Endothelial cell of hepatic sinusoid (primary cell): ENCODE results near the gene HOXA2.

Experiments used
- in situ Hi-C: cut with HindIII; loops from 2 replicates; pipeline ENCODE4 v1.10.0; 2017; ENCODE audit warnings: low sequenced_read_pairs

HOXA2 gene

DNA sequence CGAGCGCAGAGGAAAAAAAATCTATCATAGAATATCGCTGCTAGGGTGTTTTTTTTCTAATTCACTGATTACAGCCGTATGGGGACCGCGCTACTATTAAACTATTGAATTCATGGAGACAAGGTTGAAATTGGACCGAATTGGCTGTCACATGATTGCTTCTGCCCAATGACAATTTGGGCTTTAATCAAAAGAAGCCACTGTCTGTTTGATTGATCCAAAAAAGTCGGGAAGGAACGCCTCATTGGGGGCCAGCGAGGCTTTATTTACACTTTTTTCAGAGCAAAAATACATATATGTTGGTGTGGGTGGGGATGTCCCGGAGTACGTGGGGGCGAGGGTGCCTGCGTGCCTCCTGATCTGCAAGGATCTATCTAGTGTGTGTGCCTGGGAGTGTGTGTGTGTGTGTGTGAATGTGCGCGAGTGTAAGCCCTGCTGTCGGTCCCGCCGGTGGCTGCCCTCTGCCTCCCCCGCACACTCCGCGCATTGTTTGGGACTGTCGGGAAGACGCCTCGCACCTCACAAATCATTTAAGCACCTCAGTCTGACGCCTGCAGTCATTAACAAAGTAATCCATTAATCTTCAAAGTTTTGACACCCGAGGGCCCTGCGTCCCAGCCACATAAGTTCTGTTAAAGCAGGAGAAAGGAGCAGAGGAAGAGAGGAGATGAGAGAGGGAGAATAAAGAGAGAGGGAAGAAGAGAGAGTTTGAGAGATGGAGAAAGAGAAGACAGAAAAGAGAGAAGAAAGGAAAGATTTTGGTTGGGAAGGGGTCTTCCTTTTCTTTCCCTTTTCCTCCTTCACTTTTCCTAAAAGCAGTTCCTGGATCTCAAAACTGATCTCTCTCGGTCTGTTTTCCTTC is at the start of gene HOXA2:
Gene HOXA2 (minus strand): TSS at position 103 of the 862 bp plus-strand sequence. CDS start 183 bp downstream, outside the sequence.
- in situ Hi-C loops, result no loop called here

DNA sequence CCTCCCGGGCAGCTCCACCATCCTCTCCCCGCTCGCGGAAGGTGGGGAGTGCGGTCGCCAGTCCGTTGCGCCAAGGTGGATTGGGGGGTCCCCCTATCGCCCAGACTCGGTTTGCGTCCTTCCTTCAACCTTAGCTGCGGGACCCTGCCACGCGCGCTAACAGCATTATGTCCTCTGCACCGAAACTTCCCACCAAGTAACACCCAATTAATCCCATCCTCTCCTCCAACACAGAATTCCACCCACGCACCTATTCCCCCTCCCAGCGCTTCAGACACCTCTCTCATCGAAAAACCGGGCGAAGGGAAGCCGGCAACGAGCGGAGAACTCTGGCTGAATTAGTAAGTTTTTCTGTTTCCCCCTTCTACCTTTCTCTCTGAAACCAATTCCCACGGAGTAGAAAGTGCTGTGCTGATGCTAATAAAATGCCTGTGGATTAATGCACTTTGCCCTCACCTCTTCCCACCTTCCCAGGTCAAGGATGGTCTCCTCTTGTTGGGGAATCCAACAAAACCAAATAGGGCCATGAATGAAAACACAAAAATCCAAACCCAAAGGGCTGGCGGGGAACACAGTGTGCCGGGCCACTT is 49.0 kb upstream of the HOXA2 start:
- in situ Hi-C loops, result loop anchor here (25.0 kb wide), 1 partner anchor 1264 kb away; no protein-coding TSS in a partner anchor

DNA sequence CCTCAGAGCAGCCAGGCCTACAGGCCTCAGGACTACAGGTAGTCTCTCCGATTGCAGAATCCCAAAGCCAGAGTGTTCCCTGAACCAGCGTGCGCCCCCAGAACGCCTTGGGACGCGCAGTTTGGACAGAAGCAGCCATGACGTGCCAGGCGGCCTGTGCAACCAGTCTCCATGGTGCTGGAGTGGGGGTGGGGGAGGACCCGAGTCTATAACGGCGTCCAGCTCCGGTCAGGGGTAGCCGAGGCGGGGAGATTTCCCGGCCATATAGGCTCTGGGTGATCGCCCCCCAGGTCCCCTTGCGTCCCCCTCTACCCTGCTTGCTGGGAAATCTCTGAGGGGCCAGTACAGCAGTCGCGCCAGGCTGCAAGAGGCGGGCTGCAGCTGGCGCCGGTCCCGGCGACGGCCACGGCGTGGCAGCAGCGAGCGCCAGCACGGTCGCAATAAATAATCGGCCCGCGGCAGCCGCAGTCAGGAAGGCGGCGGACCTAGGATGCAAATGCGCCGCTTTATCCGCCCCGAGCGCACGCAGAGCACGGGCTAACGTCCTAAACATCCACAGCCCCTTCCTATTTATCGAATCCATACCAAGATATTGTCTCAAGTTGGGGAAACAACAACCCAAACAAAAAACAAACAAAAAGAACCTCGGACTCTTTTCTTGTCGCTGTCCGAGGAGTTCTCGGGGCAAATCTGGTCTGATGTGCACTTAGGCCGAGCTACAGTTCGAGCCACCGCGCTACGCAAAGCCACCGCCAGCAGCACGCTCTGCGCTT is 48.3 kb upstream of the HOXA2 start:
- in situ Hi-C loops, result loop anchor here (25.0 kb wide), 1 partner anchor 1263 kb away; no protein-coding TSS in a partner anchor

DNA sequence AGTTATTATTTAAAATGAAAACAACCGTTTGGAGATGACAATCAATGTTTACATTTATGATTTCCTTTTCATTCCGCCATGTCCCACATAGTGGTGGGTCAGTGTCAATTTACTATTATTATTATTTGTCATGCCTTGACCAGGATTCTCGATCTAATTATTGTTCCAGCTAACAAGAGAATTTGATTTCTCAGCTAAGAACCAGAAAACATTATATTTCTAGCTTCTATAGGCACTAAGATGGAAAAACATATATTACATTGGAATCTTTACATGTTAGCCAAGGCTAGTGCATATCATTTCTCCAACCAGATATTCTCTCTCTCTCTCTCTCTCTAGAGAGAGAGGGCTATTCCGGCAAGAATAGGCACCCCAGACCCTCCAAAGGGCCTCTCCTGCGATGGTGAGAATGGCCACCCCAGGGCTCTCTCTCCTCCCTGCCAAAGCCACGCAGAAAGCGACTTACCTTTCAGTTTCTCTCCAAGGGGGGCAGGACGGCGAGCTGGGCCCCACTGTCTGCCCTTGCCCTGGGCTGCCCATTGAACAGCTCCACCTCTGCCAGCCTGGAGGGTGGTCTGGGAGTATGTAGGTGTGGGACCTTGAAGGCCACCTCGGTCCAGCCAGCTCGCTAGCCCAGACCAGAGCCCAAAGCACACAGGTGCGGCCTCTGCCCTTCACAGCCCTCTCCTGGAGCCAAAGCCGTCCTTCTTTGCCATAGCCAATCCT is 47.5 kb upstream of the HOXA2 start:
- in situ Hi-C loops, result loop anchor here (25.0 kb wide), 1 partner anchor 1263 kb away; no protein-coding TSS in a partner anchor

DNA sequence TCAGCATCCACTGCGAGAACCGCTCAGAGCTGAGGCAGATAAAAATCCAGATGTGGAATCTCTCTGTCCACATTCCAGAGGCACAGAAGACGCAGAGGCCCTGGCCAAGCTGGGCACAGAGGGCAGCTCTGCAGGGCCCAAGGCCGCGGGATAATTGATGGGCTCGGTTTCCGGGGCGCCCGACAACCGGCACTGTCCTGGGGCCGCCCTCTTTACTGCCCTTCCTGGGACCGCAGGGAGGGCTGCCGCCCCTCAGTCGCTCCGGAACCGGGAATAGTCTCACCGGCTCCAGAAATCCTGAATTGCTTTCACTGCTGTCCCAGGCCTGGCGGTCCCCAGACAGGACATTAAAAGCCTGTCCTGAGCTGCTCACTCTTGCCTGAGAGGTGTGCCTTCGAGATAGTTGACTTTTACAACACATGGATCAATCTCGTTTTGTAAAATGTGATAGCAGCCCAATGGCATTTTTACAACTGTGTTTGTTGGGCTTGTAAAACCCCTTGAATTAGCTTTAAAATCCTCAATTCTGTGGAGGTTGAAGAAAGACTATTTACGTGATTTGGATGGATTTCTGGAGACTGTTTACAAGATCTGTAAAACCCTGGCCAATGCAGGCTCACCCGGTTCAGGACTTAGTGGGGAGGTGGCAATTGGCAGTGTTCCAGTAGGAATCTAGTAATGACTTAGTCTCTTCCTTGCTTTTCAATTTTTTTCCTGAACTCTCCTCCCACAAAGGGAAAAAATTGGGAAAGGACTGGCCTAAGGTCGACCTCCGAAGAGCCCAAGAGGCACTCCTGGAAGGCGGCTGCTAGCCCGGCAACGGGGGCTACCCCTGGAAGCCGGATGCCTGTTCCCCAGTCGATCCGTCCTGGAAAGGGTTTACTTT is 46.5 kb upstream of the HOXA2 start:
- in situ Hi-C loops, result no loop called here

DNA sequence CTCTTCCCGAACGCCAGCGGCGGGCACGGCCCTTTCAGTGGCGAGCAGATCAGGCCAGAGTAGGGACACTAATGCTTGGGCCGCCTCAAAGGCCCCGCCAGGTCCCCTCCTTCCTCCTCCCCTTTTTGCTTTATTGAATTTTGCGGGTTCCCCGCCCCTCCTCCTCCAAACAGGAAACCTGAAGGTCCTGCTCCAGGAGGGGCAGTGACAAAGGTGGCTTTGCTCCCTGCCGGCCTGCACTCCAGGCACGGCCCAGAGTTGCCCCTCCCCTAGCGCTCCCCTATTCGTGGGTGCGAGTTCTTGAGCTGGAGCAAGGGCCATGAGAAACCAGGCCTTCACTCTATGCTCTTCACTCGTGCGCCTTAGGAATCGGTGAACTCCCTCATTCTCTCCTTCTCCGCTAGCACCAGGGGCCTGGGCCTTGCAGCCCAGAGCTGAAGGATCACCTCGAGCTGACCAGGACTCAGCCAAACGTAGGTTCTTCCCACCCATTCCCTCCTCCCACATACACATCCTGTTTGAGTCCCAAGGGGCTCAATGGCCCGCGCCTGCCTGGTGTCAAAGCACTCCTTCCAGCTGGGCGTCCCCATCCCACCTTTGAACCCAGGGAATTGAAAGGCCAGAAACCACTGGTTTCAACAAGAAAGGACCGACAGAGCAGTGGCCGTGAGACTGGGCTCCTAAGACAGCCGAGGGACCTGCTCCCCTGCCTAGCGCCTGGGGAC is 45.7 kb upstream of the HOXA2 start:
- in situ Hi-C loops, result no loop called here

DNA sequence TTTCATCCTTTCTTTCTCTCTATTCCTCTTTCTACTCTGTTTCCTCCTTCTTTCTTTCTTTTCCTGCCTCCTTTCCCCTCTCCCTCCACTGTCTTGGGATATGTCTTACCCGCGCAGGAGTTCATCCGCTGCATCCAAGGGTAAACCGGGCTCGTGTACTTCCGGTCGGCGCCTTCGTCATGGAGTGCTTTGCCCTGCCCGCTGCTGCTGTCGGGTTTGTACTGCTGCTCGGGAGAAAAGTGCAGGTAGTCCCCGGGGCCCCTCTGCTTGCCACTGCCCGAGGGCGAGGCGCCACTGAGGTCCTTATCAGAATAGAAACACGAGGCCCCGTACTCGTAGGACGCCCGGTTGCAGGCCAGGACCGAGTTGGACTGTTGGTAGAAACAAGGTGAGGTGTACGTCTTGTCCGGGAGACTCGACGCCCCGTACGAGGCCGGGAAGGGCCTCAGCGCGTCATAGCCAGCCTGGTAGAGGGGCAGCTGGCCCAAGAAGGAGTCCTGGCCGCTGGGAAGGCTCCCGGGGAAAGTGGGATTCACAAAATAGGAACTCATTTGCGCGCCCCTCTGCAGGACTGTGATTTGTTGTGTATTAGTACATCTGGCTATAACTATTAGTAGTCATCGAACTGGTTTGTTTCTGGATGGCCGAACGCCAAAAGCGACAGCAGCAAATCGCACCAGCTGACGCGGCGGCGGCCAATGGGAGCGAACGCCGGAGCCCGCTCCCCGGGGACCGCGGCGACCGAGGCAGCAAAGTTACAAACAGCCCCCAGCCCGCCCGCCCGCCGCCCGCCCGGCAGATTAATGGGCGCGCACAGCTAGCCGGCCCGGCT is 44.9 kb upstream of the HOXA2 start, which contains the start of gene HOXA6:
Gene HOXA6 (minus strand): TSS at position 576 of the 832 bp plus-strand sequence. CDS start 25 bp downstream, at position 551.
- in situ Hi-C loops, result no loop called here

DNA sequence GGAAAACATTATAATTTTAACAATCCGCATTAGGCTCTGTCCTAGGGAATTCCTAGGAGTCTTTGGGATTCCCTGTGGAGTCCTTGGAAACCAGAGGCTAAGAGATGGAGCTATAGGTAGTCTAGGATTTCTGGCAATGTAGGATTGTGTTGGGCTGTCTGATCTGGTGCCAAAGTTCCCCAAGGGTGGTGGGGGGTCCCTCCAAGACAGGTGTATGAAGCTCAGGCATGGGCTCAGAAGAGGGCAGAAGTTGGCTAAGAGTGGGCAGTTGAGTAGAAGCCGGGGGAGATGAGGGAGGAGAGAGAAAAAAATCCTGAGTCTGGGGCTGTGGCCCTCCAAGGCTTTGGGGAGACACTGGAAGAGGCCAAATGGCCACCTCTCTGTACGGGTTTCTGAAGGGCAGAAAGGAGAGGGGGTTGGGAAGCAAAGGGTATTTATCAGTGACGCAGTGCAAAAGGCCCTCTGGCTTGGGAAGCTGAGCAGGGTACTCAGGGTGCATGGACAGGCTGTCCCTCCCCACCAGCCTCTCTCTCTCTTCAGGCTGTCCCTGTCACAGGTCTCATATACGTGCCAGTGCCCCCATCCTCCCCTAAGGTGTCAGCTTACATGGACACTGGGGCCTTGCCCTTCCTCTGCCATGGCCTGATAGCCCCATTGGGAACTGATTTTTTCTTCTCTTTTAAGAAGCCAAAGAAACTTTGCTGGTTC is 44.2 kb upstream of the HOXA2 start:
- in situ Hi-C loops, result no loop called here

DNA sequence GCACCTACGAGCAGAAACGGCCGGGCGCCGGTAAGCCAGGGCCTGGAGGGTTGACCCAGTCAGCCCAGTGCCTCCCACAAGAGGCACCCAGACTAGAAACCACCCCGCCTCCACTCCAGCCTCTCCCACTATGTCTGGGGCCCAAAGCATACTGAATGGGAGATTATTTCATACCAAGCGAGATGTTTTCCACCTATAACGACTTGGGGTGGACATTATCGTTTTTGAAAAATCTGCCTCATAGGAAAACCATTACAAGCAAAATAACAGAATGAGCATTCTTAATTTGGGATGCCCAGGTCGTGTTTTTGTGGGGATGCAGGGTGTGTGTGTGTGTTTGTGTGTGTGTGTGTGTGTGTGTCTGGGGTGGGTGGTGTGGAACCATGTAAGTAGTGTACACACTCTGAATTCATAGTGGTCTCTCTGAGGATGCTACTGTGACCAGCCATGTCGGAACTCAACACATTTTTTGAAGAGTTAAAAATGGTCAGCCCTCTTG is 43.5 kb upstream of the HOXA2 start:
- in situ Hi-C loops, result no loop called here

DNA sequence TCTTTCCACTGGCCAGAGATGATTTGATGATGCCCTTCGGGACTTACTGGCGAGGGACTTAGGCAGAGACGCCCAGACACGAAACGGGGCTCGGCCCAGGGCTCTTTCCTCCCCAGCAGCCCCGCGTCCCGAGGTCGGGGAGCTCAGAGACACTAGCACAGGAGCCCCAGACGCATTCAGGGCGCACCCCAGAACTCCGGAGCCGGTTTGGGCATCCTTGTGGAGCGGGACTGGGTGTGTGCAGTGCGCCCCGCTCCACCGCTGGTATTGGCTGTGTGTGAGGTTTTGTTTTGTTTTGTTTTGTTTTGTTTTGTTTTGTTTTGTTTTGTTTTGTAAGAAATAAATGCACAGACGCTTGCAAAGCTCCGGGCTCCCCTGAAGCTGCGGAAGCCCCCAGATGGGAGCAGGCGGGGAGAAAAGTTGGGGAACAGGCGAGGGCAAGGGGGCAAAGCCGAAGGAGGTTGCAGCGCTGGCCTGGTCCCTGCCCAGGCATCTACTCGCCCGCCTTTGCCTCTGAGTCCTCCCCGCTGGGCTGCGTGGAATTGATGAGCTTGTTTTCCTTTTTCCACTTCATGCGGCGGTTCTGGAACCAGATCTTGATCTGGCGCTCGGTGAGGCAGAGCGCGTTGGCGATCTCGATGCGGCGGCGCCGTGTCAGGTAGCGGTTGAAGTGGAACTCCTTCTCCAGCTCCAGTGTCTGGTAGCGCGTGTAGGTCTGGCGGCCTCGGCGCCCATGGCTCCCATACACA is 42.9 kb upstream of the HOXA2 start:
- in situ Hi-C loops, result no loop called here

DNA sequence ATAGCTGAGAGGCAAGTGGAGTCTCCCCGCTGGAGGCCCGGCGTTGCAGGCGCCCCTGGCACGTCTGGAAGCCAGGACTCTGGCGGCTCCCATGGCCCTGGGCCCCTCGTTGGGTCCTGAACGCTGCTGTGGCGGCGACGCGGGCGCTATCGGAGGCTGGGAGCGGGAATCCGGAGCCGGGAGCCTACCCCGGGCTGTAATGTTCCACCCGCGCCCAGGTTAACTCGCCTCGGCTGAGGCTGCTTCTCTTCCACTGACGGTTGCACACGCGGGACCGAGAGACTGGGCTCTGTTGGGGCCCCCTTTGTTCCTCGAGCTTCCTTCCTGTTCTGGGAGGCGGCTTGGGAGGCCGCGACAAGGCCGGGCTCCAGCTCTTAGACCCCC is 42.3 kb upstream of the HOXA2 start:
- in situ Hi-C loops, result no loop called here

DNA sequence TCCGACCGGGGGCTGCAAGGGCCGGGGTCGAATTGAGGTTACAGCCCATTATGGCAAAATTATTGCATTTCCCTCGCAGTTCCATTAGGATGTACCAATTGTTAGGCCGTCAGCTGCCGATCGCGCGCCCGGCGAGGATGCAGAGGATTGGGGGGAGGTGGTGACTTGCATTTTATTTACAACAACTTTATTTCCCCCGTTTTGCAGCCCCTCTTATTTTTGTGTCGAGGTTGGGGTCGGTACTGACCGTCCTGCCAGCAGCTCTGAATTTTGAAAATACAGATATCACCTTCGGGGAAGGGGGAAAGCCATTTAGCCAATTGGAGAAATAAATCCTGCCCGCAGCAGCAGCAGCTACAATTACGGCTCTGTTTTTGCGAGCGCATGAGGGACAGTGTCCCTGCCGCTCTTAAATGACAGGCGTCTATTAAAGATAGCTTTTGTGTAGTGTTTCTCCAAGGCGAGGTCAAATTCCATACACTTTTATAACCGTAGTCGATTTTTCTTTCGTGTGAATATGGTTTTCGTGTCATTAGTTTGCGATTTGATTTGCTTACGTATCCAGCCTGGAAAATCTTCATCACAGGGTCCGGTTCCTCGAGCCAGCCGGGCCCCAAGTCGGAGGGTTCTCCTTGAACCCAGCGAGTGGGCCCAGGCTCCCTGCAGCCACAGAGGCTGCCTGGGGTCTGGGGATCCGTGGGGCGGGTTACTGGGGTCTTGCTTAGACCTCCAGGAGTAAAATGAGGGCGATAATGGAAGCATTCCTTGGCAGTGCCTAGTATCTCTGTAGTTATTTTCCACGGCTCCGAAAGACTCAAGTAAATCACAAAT is 41.7 kb upstream of the HOXA2 start:
- in situ Hi-C loops, result no loop called here

DNA sequence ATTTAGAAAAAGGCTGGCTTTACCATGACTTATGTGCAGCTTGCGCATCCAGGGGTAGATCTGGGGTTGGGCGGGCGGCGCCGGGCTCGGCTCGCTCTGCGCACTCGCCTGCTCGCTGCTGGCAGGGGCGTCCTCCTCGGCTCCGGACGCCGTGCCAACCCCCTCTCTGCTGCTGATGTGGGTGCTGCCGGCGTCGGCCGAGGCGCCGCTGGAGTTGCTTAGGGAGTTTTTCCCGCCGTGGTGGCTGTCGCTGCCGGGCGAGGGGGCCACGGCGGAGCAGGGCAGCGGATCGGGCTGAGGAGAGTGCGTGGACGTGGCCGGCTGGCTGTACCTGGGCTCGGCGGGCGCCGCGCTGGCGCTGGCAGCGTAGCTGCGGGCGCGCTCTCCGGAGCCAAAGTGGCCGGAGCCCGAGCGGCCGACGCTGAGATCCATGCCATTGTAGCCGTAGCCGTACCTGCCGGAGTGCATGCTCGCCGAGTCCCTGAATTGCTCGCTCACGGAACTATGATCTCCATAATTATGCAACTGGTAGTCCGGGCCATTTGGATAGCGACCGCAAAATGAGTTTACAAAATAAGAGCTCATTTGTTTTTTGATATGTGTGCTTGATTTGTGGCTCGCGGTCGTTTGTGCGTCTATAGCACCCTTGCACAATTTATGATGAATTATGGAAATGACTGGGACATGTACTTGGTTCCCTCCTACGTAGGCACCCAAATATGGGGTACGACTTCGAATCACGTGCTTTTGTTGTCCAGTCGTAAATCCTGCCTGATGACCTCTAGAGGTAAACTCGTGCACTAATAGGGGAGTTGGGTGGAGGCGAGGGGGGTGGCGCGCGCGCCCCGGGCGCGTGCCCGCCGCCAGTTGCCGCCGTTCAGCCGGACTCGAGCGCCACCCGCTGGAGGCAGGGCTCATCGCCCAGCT is 40.8 kb upstream of the HOXA2 start, which contains the start of gene HOXA5:
Gene HOXA5 (minus strand): TSS at position 659 of the 927 bp plus-strand sequence. CDS start 74 bp downstream, at position 585.
- in situ Hi-C loops, result no loop called here

DNA sequence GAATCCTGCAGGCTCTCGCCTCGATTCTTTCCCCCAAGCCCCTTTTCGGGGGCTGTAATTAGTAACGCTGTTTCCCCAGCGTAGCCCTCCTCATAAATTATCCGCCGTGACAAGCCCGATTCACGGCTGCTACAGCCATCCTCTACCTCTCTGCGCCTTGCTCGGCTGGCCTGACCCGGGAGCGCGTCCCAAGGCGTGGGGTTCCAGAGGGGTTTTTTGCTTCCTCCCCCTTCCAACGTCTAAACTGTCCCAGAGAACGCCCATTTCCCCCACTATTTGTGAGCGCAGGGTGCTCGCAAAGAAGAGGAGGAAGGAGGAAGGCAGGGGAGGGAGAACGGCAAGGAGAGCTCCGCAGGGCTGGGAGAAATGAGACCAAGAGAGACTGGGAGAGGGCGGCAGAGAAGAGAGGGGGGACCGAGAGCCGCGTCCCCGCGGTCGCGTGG is 40.1 kb upstream of the HOXA2 start:
- in situ Hi-C loops, result no loop called here
